Measurements from ENCODE around the gene KRR1.
"Not testable (repeated sequence)": the region's sequence is repeated elsewhere in the genome, so short reads cannot be mapped to it uniquely, and the experiment has no call there.

The KRR1 gene

GRCh38 chr12:75447691-75448393, 63.6 kb downstream of the KRR1 start:
- no peak overlapping the region for H3K9ac ChIP-seq (ENCODE audit: low read depth, low read length)
- no peak overlapping the region for H3K4me3 ChIP-seq (ENCODE audit: low read depth, low read length)
- H3K27me3 ChIP-seq (ENCODE audit: control insufficient read depth, insufficient read depth, low read length) = no peaks in the 10 kb centered on the region
- H3K36me3 ChIP-seq (ENCODE audit: control insufficient read depth, insufficient read depth, low read length) = no peaks in the 10 kb centered on the region
- H3K9me3 ChIP-seq (ENCODE audit: control insufficient read depth, insufficient read depth, low read length) = no peaks in the 10 kb centered on the region
- no peak overlapping the region for H3K27ac ChIP-seq (ENCODE audit: low read depth, low read length)
- H3K4me1 ChIP-seq (ENCODE audit: control insufficient read depth, insufficient read depth, low read length) = no peaks in the 10 kb centered on the region

DNA sequence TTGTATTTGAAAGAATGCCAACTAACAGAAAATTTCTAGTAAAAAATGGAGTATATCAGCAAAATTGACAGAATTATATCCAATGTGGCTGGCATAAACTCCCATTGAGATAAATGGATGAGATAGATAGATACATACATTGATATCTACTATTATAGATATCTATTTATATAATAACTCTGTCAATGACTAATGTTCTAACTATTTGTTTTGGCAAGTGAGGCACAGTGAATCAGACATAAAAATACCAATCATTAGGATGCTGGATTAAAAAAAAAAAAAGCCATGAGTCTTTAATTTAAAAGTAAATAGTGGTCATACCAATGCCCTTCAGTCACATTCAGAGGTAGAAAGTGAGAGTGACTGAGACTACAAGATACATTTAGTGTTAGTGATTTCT, 64.6 kb downstream of the KRR1 start:
- Histone ChIP-seq H3K9me3 (ENCODE audit: control insufficient read depth, insufficient read depth, low read length) (no peaks in the 10 kb centered on the region; the same call in 1 of the 2 replicates), H3K27me3 (ENCODE audit: control insufficient read depth, insufficient read depth, low read length) (no peaks in the 10 kb centered on the region), H3K4me1 (ENCODE audit: control insufficient read depth, insufficient read depth, low read length) (no peaks in the 10 kb centered on the region), H3K36me3 (ENCODE audit: control insufficient read depth, insufficient read depth, low read length) (no peaks in the 10 kb centered on the region), H3K4me3 (ENCODE audit: low read depth, low read length) (no peak overlapping the region), H3K27ac (ENCODE audit: low read depth, low read length) (no peak overlapping the region), H3K9ac (ENCODE audit: low read depth, low read length) (no peak overlapping the region)

GRCh38 chr12:75445137-75445507, 66.3 kb downstream of the KRR1 start:
- H3K9ac ChIP-seq (ENCODE audit: low read depth, low read length); H3K36me3 ChIP-seq (ENCODE audit: control insufficient read depth, insufficient read depth, low read length); H3K27me3 ChIP-seq (ENCODE audit: control insufficient read depth, insufficient read depth, low read length); H3K27ac ChIP-seq (ENCODE audit: low read depth, low read length); H3K4me3 ChIP-seq (ENCODE audit: low read depth, low read length); H3K4me1 ChIP-seq (ENCODE audit: control insufficient read depth, insufficient read depth, low read length); H3K9me3 ChIP-seq (ENCODE audit: control insufficient read depth, insufficient read depth, low read length): not testable (repeated sequence)

GRCh38 chr12:75444429-75445136, 66.8 kb downstream of the KRR1 start:
- Histone ChIP-seq H3K4me1 (ENCODE audit: control insufficient read depth, insufficient read depth, low read length) (no peaks in the 10 kb centered on the region), H3K9me3 (ENCODE audit: control insufficient read depth, insufficient read depth, low read length) (no peaks in the 10 kb centered on the region; the same call in 1 of the 2 replicates), H3K9ac (ENCODE audit: low read depth, low read length) (no peak overlapping the region), H3K27ac (ENCODE audit: low read depth, low read length) (no peak overlapping the region), H3K4me3 (ENCODE audit: low read depth, low read length) (no peak overlapping the region), H3K27me3 (ENCODE audit: control insufficient read depth, insufficient read depth, low read length) (no peaks in the 10 kb centered on the region), H3K36me3 (ENCODE audit: control insufficient read depth, insufficient read depth, low read length) (no peaks in the 10 kb centered on the region)

- Histone ChIP-seq H3K4me1 (ENCODE audit: control insufficient read depth, insufficient read depth, low read length) (no peaks in the 10 kb centered on the region), H3K4me3 (ENCODE audit: low read depth, low read length) (no peak overlapping the region), H3K9ac (ENCODE audit: low read depth, low read length) (no peak overlapping the region), H3K27ac (ENCODE audit: low read depth, low read length) (no peak overlapping the region), H3K27me3 (ENCODE audit: control insufficient read depth, insufficient read depth, low read length) (no peaks in the 10 kb centered on the region), H3K9me3 (ENCODE audit: control insufficient read depth, insufficient read depth, low read length) (no peaks in the 10 kb centered on the region; the same call in 1 of the 2 replicates), H3K36me3 (ENCODE audit: control insufficient read depth, insufficient read depth, low read length) (no peaks in the 10 kb centered on the region)
Measured at GRCh38 chr12:75443709-75444108, 67.7 kb downstream of the KRR1 start.

- H3K9ac ChIP-seq (ENCODE audit: low read depth, low read length); H3K27ac ChIP-seq (ENCODE audit: low read depth, low read length); H3K4me3 ChIP-seq (ENCODE audit: low read depth, low read length); H3K9me3 ChIP-seq (ENCODE audit: control insufficient read depth, insufficient read depth, low read length); H3K4me1 ChIP-seq (ENCODE audit: control insufficient read depth, insufficient read depth, low read length); H3K36me3 ChIP-seq (ENCODE audit: control insufficient read depth, insufficient read depth, low read length); H3K27me3 ChIP-seq (ENCODE audit: control insufficient read depth, insufficient read depth, low read length): not testable (repeated sequence)
Measured at GRCh38 chr12:75442454-75442853, 69.0 kb downstream of the KRR1 start.

DNA sequence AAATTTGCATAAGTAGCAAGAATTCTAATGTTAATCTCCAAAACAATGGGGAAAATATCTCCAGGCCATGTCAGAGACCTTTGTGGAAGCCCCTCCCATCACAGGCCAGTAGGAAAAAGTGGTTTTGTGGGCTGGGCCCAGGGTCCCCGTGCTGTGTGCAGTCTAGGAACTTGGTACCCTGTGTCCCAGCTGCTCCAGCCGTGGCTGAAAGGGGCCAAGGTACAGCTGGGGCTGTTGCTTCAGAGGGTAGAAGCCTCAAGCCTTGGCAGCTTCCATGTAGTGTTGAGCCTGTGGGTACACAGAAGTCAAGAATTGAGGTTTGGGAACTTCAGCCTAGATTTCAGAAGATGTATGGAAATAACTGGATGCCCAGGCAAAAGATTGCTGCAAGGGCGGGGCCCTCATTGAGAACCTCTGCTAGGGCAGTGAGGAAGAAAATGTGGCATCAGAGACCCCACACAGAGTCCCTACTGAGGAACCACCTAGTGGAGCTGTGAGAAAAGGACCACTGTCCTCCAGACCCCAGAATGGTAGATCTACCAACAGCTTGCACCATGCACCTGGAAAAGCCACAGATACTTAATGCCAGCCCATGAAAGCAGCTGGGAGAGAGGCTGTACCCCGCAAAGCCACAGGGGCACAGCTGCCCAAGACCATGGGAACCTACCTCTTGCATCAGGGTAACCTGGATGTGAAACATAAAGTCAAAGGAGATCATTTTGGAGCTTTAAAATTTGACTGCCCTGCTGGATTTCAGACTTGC, 69.5 kb downstream of the KRR1 start:
- not testable (repeated sequence) for H3K4me1 ChIP-seq (ENCODE audit: control insufficient read depth, insufficient read depth, low read length); H3K9me3 ChIP-seq (ENCODE audit: control insufficient read depth, insufficient read depth, low read length); H3K9ac ChIP-seq (ENCODE audit: low read depth, low read length); H3K27me3 ChIP-seq (ENCODE audit: control insufficient read depth, insufficient read depth, low read length); H3K4me3 ChIP-seq (ENCODE audit: low read depth, low read length); H3K27ac ChIP-seq (ENCODE audit: low read depth, low read length); H3K36me3 ChIP-seq (ENCODE audit: control insufficient read depth, insufficient read depth, low read length)

Measured in HUES48 (cell line).